Measurements from ENCODE around the gene UQCC2. TPM values are rescaled to one million over a fixed set of nuclear protein-coding genes. Genes with fewer than 3 reads are reported as not detected.

The UQCC2 gene
- total and polyA plus RNA-seq, 3 donors from 2014 or later, result 18.1 to 119 (median 36.2) TPM

- 92 to 96% methylated on average over 7 of the region's 7 CpGs for WGBS, 2 donors
- H3K27me3 ChIP-seq, result no peaks in the 10 kb centered on the region
- no peak overlapping the region for H3K4me3 ChIP-seq
- TF ChIP-seq CTCF (IDR thresholded peaks at IDR 0.05) (no peak), POLR2A (IDR thresholded peaks at IDR 0.05) (no peak)
- intact Hi-C loops (cut with DNase I; ENCODE audit: low total_unique reads), result no loop called here
- H3K27ac ChIP-seq, result no peak overlapping the region
- no peaks in the 10 kb centered on the region for H3K36me3 ChIP-seq (ENCODE audit: low read depth, missing control alignments)
- H3K9me3 ChIP-seq, result no peaks in the 10 kb centered on the region
- H3K4me1 ChIP-seq, result peaks cover 15% of the 10 kb centered on the region
- no peak for DNase-seq
Measured at GRCh38 chr6:33714385-33715040, 3.0 kb upstream of the UQCC2 start.

- no peak for TF ChIP-seq CTCF (IDR thresholded peaks at IDR 0.05)
- TF ChIP-seq POLR2A (IDR thresholded peaks at IDR 0.05), result no peak
- intact Hi-C loops (cut with DNase I; ENCODE audit: low total_unique reads), result no loop called here
- H3K4me1 ChIP-seq, result peaks cover 15% of the 10 kb centered on the region
- no peak overlapping the region for H3K4me3 ChIP-seq
- WGBS, 2 donors, result 71 to 86% methylated on average over 2 of the region's 2 CpGs
- no peak overlapping the region for H3K27ac ChIP-seq
- no peaks in the 10 kb centered on the region for H3K27me3 ChIP-seq
- no peaks in the 10 kb centered on the region for H3K9me3 ChIP-seq
- no peak for DNase-seq
- H3K36me3 ChIP-seq (ENCODE audit: low read depth, missing control alignments), result no peaks in the 10 kb centered on the region
Measured at GRCh38 chr6:33713786-33714185, 2.3 kb upstream of the UQCC2 start.

- H3K9me3 ChIP-seq, result no peaks in the 10 kb centered on the region
- peaks cover 11% of the 10 kb centered on the region for H3K4me1 ChIP-seq
- H3K4me3 ChIP-seq, result no peak overlapping the region
- TF ChIP-seq POLR2A (IDR thresholded peaks at IDR 0.05), result no peak
- TF ChIP-seq CTCF (IDR thresholded peaks at IDR 0.05), result no peak
- no peaks in the 10 kb centered on the region for H3K36me3 ChIP-seq (ENCODE audit: low read depth, missing control alignments)
- DNase-seq, result no peak
- 85 to 87% methylated on average over 3 of the region's 3 CpGs for WGBS, 2 donors
- intact Hi-C loops (cut with DNase I; ENCODE audit: low total_unique reads), result no loop called here
- no peak overlapping the region for H3K27ac ChIP-seq
- H3K27me3 ChIP-seq, result no peaks in the 10 kb centered on the region
Measured at GRCh38 chr6:33712914-33713313, 1.4 kb upstream of the UQCC2 start.

- Histone ChIP-seq H3K4me3 (peak overlapping the region; percentile 57 to 66), H3K36me3 (ENCODE audit: low read depth, missing control alignments) (no peaks in the 10 kb centered on the region), H3K27me3 (no peaks in the 10 kb centered on the region), H3K9me3 (no peaks in the 10 kb centered on the region), H3K27ac (no peak overlapping the region), H3K4me1 (peaks cover 11% of the 10 kb centered on the region)
- TF ChIP-seq POLR2A (IDR thresholded peaks at IDR 0.05), result no peak
- no peak for TF ChIP-seq CTCF (IDR thresholded peaks at IDR 0.05)
- DNase-seq, result no peak
- intact Hi-C loops (cut with DNase I; ENCODE audit: low total_unique reads), result no loop called here
- 68% methylated on average over 15 of the region's 15 CpGs for WGBS, 2 donors
Measured at GRCh38 chr6:33710296-33711121, 991 bp downstream of the UQCC2 start.

Data from testis (tissue), 3 donors.